ENCODE measurements around the gene MYO16.
"Not testable (repeated sequence)": the region's sequence is repeated elsewhere in the genome, so short reads cannot be mapped to it uniquely, and the experiment has no call there.

The MYO16 gene

DNA sequence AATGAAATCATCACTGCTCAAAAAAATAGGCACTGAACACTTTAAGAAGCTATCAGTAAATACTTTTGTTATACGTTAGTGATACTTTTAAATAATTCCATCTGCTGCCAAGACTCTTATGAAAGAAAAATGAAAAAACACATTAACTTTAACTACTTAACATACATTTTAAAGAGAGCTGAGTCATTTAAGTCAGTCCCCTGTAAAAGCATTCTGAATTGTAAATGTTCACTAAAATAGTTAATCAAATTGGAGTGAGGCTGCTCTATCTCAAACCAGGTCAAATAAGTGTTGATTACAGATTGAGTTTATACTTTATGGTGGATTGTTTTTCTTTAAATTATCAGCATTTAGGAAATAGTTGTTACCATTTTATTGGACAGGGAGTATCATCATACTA, 274.2 kb downstream of the MYO16 start:
- no peak for DNase-seq

- DNase-seq = no peak
Observed at GRCh38 chr13:108911807-108912206, 282.4 kb downstream of the MYO16 start.

DNA sequence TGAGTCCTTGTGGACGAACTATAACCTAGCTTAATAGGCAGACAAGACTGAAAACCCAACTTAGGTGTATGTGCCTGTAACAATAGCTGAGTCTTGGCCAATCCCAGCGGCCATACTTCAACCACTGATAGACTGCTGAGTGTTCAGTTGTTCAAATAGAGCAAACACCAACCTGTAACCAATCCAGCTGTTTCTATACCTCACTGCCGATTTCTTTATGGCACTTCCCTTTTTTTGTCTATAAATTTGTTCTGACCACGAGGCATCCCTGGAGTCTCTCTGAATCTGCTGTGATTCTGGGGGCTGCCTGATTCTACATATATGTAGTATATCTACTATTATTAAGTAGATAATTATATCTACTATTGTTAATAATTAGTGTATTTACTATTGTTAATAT, 284.3 kb downstream of the MYO16 start:
- DNase-seq = not testable (repeated sequence)

DNA sequence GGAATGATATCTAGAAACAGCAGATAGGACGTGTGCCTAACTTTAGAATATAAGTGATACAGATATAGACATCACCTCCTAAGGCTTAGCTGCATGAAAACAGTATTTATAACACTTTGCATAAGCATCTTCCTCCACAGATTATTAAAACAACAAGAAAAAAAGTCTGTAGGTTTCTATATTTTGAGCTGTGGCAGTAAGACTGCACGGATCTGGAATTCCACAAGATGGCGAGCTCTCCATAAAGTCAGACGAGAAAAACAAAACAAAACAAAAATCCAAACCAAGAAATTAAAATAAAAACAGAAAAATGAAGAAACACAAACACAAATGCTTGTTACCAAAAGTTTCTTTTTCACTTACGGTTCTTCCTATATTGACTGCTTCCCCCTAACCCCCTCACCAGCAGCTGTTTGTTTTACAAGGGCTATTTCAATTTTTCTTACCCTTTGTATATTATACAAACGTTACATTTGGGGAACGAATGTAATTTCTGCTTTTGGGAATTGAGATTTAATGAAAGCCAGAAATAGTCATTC, 285.8 kb downstream of the MYO16 start:
- no peak for DNase-seq

- peak; percentile 27 to 74 (median 38) for DNase-seq
Observed at GRCh38 chr13:108915634-108916512, 286.5 kb downstream of the MYO16 start.

- no peak for DNase-seq
Observed at GRCh38 chr13:108917581-108917980, 288.2 kb downstream of the MYO16 start.

DNA sequence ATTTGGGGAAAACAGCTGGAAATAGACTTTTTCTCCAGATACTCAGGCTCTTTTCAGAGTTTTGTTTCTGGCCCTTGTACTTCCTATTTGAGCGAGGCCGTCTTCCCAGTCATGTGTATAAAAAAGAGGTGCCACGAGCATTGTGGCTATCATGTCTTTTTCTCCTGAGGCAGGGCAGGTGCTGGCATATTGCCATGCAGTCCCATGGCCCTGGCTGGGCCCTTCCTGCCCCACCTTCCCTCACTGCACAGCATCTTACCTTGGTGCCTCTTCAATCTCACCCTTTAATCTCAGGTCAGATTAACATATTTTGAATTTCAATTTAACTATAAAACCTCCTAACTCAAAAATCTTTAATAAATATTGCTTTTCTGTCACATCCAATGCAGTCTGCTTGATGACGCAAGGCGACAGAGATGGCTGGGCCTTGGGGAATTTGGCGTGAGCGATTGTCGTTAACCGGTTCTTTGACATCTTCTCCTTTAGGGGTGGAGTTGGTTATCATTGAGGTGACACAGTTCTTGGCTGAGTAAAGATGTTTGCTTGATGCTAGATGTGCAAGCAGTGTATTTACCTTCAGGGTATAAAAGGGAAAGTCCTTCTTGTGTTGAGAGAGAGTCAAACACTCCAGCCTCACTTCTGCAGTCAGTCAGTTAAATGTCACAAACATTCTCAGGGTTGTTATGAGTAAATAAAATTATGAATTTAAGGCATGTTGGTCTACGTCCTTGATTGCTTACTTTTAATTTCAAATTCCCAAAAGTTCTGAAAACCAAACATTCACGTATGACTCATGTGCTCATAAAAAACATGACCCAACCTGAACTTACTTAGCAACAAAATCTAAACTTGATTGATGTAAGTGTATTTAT, 289.9 kb downstream of the MYO16 start:
- no peak for DNase-seq

- DNase-seq = no peak
Observed at GRCh38 chr13:108920137-108920536, 290.7 kb downstream of the MYO16 start.

- no peak for DNase-seq
Observed at GRCh38 chr13:108921238-108921637, 291.8 kb downstream of the MYO16 start.

DNA sequence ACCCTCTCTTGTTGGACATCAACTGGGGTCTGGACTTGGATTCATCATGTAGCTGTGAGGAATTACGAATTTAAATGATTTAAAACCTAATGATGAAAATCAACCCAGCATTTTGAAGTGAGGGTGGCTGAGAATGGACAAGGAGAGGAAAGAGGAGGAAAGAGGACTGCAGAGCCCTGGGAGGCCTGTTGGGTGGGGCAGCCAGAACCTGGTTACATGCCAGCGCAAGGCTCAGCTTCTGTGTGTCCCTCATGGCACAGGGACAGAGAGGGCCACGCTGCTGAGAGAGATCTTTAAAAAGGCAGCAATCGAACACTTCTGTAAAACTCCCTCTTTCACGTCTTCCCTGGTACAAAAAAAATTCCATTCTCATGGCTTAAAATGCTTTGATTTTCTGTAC, 292.7 kb downstream of the MYO16 start:
- no peak for DNase-seq

DNA sequence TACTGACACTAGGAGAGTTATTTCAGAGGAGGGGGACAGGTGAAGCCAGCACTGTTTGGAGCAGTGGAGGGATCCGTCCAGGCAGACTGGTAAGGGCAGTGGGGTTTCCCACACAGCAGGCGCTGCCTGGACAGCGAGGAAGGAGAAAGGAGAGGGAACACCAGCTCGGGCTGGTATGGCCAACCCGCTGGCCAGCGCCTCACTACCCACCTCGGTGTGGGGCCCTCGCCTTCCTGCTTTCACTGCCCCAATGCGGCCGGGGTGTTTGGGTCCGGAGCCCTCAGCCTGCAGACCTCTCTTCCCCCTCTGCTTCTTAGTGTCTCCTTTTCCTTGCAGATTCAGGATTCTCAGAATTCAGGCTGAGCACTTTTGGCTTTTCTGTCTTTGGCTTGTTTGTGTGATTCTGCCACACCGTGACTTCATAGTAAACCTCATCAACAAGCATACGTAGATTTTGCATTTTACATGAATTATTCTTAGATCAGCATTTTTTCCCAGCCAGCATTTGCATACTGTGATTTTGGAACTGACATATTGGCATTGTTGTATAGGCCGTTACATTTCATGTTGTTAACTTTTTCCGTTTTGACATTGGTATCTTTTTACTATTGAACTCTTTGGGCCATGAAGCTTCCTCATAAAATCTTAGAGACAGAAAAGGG, 294.1 kb downstream of the MYO16 start:
- DNase-seq = no peak

GRCh38 chr13:108924134-108924533, 294.7 kb downstream of the MYO16 start:
- no peak for DNase-seq

GRCh38 chr13:108924541-108924940, 295.1 kb downstream of the MYO16 start:
- DNase-seq = no peak

GRCh38 chr13:108925070-108925469, 295.7 kb downstream of the MYO16 start:
- DNase-seq = no peak

DNA sequence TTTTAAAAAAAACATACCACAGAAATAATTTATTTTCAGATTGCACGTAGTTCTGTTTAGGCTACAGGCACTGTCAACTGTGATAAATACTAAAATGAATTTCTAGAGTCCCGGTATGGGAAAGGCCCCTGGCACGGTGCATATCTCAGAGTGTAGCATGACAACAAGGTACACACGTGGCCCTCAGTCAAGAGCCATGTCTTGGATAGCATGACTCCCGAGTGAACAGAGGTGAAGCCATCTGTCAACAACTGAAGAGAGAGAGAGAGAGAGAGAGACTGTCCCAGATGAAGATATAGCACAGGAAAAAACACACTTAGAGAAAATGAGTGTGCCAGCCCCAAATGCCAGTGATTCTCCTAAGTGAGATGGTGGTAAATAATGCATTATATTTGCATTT, 297.5 kb downstream of the MYO16 start:
- DNase-seq = no peak

DNA sequence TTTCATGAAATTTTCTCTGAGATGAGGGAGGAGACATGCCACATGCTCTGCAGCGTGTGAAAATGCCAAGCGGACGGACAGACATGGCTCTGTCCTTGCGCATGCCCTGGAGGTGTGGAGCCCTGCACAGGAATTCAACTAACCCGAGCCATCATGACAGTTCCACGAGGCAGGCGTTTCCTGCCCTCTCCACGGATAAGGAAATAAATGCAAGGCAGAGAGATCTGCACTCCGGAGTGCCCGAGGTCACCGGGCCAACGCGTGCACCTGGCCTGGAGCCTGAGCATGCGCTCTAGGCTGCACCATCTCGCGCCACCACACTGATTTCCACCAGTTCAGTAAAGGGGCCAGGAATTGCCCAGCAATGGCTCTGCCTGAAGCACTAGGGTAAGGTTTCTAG, 298.2 kb downstream of the MYO16 start:
- DNase-seq = no peak

DNA sequence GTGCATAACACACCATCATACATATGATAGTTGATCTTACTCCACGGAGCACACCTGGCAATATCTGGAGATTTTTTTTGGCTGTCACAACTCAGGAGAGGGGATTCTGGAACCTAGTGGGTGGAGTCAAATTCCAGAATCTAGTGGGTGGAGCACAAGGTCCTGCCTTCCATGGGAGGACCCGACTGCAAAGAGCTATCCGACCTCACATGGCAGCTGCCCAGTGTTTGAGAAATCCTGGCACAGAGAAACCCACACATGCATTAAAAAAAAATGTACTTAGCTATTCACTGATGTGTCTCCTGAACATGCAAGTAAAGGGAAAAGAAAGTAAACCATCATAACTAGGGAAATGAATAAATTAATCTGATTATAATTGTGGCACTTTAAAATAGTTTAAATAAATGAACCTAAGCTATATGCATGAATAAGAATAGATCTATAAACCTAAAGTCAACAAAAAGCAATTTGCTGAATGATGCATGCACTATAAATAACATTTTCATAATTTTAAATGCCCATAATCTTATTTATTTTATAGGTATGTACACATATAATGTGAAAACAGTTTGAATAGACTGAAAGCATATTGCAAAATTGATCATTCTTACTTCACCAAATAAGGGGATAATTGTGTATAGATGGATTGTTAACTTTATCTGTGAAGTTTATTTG, 300.3 kb downstream of the MYO16 start:
- no peak for DNase-seq

DNA sequence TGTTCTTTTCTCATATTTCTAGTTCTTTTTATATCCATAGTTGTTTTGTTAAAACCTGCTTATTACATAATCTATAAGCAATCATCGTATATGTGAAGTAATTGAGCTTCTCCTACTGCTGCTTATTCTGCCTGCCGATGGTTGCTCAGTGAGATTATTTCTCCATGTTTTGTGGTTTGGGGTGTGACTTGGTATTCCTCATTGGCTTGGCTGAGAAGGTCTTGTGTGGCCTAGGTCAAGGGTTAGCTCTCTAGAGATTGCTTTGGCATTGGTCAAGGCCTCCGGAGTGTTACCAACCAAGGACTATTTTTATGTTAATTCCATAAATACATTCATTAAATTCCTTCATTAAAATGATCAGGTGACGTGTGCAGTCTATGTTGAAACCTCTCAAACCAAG, 302.8 kb downstream of the MYO16 start:
- no peak for DNase-seq

DNA sequence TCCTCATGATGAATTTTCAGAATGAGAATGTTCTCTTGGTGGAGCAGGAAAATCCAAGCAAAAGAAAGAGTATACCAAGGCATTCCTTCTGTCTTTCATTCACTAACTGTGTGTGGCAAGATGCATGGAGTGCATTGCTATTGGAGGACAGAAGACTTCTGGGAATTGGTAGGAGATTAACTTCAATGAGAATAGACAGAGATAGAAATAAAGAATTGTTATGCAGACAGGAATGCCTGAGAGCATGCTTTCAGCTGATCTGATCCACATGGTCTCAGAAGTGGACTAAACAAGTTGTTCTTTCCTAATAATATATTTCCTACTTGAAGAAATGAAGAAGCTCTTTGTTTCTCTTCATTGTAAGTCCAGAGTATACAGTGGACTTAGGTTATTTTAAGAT, 303.6 kb downstream of the MYO16 start:
- DNase-seq = no peak

DNA sequence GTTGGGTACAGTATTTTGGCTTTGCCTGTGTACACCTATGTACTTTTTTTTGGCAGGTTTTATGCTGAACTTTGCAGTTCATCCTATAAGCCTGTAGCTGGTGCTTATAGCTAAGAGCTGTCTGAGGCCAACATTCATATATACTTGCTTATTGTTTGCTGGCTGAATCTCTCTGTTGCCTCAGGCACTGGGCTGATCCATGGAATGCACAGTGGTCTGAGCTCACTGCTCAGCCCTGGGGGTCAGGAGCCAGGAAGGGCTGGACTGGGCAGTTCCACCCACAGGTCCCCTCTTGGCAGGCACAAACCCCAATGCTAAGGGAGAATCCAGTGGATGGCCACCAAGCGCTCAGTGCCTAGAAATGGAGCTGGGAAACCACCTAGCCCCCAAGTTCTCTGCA, 308.7 kb downstream of the MYO16 start:
- no peak for DNase-seq

GRCh38 chr13:108940121-108940520, 310.7 kb downstream of the MYO16 start:
- no peak for DNase-seq

DNA sequence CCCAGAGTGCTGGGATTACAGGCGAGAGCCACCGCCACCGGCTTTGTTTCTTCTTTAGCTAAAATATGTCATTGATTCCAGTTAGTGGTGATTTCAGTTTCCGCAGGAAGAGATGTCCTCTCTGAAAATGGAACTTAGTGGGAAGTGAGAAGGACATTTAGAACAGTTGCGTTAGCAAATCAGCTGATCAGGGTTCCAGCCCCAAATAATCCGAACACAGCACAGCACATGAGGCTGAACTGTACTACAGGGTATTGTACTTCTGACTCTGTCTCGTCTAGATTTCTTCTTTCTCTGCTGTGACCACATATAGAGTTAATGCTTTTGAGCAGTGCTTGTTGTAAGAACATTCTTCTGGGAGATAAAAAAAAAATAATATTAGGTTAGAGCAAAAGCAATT, 314.4 kb downstream of the MYO16 start:
- DNase-seq = no peak

DNA sequence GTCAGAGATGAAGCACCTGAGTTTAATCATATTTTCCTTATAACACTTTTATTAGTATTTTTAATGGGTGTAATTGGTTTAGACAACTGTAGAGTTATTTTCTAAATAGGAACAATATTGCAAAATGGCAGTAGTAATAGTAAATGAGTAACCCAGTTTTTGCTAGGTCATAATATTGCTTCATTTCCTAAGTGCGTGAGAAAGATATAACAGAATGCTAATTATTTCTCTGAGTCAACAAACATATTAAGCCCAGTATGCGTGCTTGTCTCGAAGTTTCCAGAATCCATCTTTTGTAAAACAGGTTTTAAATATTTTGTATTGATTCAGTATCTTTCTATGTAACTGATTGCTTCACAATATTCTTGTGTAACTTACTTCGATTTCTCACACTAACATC, 315.3 kb downstream of the MYO16 start:
- DNase-seq = no peak

Data from activated CD4-positive, CD25-positive, alpha-beta regulatory T cell (primary cell).